GM12878 (cell line): ENCODE results near the gene SMPDL3A. TPM values are rescaled to one million over a fixed set of nuclear protein-coding genes. Genes with fewer than 3 reads are reported as not detected.

Experiments used
- ATAC-seq: fragments of 200-7000 bp; cut with Tn5 transposase; 3 replicates; pipeline ENCODE4 v1.9.1; 2020; ENCODE audit warnings: mild to moderate bottlenecking, moderate library complexity
- BruUV-seq: library from RNA; stranded (reverse); fragments of 400-500 nt; replicated peaks from 2 replicates; lab custom pipeline; 2021; lab: Mats Ljungman, UMichigan
- CTCF ChIA-PET: fragments of 300-600 bp; sonication (Branson Sonifier 250); formaldehyde crosslinking; extraction: SDS; loops from one replicate; lab custom pipeline; 2021; ENCODE audit warnings: inconsistent platforms; lab: Yijun Ruan, JAX
- POLR2A ChIA-PET: fragments of 350-600 bp; formaldehyde crosslinking; extraction: SDS; loops from one replicate; lab custom pipeline; 2021; ENCODE audit warnings: inconsistent platforms; lab: Charles Lee
- RAD21 ChIA-PET: fragments of 300-600 bp; sonication (Branson Sonifier 250); formaldehyde crosslinking; loops from one replicate; lab custom pipeline; 2023; ENCODE audit warnings: antibody characterized with exemption; ENCODE audit not compliant: unreplicated experiment; lab: Charles Lee
- SMC1A ChIA-PET: fragments of 300-600 bp; sonication (Branson Sonifier 250); formaldehyde crosslinking; loops from one replicate; lab custom pipeline; 2023; ENCODE audit not compliant: unreplicated experiment, uncharacterized antibody; lab: Charles Lee
- DNase-seq: peaks from one replicate; pipeline ENCODE4 v3.0.0-alpha.2; 2011; ENCODE audit warnings: low read depth, low spot score
- FAIRE-seq: peaks from 3 replicates; lab custom pipeline; 2011; peaks lifted over from hg19 to GRCh38; lab: Jason Lieb, UNC
- H2AFZ ChIP-seq: 2 replicates; pipeline ENCODE4 v1.6.0; 2011; ENCODE audit warnings: low read depth, low read length, control low read depth; ENCODE audit not compliant: control insufficient read depth
- H3K27ac ChIP-seq: 2 replicates; pipeline ENCODE4 v1.5.1; 2011; ENCODE audit warnings: control low read depth; ENCODE audit not compliant: control insufficient read depth, insufficient read depth
- H3K27me3 ChIP-seq, 2 experiments: replicated peaks in 1 of 2; 2 replicates each; pipeline versions ENCODE4 v1.6.0 to v1.6.1; 2011; ENCODE audit warnings: low read length in 1 of 2; ENCODE audit not compliant: control insufficient read depth in 2 of 2, insufficient read depth in 2 of 2
- H3K36me3 ChIP-seq, 2 experiments: 2 replicates each; pipeline ENCODE4 v1.5.1; 2011; ENCODE audit warnings: low read length in 1 of 2; ENCODE audit not compliant: control insufficient read depth in 2 of 2, insufficient read depth in 2 of 2
- H3K4me1 ChIP-seq: 2 replicates; pipeline ENCODE4 v1.6.1; 2011; ENCODE audit warnings: mild to moderate bottlenecking, low read length, moderate library complexity, mixed read lengths; ENCODE audit not compliant: control insufficient read depth, insufficient read depth
- H3K4me2 ChIP-seq: 2 replicates; pipeline ENCODE4 v1.6.0; 2011; ENCODE audit warnings: control low read depth; ENCODE audit not compliant: control insufficient read depth, insufficient read depth
- H3K4me3 ChIP-seq: fragments of 200-600 bp; sonication (generic); 2 replicates; pipeline ENCODE4 v1.5.1; 2016
- H3K79me2 ChIP-seq: 2 replicates; pipeline ENCODE4 v1.6.0; 2011; ENCODE audit warnings: low read length; ENCODE audit not compliant: control insufficient read depth, insufficient read depth
- H3K9ac ChIP-seq: 2 replicates; pipeline ENCODE4 v1.8.0; 2011; ENCODE audit warnings: low read length, control low read depth, mixed read lengths; ENCODE audit not compliant: control insufficient read depth, insufficient read depth
- H3K9me3 ChIP-seq: replicated peaks from 3 replicates; pipeline ENCODE4 v1.5.1; 2011; ENCODE audit warnings: mild to moderate bottlenecking, low read length; ENCODE audit not compliant: control insufficient read depth, insufficient read depth
- H4K20me1 ChIP-seq: 2 replicates; pipeline ENCODE4 v1.6.0; 2011; ENCODE audit not compliant: control insufficient read depth, insufficient read depth
- BCL11A ChIP-seq: IDR thresholded peaks from 2 replicates; pipeline ENCODE4 v1.6.1; 2011; ENCODE audit warnings: low read depth, low read length
- CBFB ChIP-seq: IDR thresholded peaks from 2 replicates; pipeline ENCODE4 v1.6.1; 2016; ENCODE audit warnings: antibody characterized with exemption, low read depth
- CHD4 ChIP-seq: fragments of 200-600 bp; sonication (generic); IDR thresholded peaks from 2 replicates; pipeline ENCODE4 v1.6.1; 2016; ENCODE audit warnings: mild to moderate bottlenecking
- CTCF ChIP-seq, 3 experiments: IDR thresholded peaks in 2 of 3; conservative IDR thresholded peaks in 1 of 3; 2 replicates each; pipeline ENCODE4 v1.5.1; 2011; ENCODE audit warnings: low read depth in 3 of 3, low read length in 3 of 3, mild to moderate bottlenecking in 3 of 3, control low read depth in 2 of 3, moderate library complexity in 2 of 3, inconsistent platforms in 1 of 3, mixed read lengths in 1 of 3; ENCODE audit not compliant: control insufficient read depth in 2 of 3, insufficient read depth in 1 of 3; ENCODE audit errors: extremely low read depth in 1 of 3
- ETV6 ChIP-seq, 2 experiments: fragments of 450-650 bp in 1 of 2; IDR thresholded peaks in 1 of 2; conservative IDR thresholded peaks in 1 of 2; 2 replicates each; pipeline ENCODE4 v1.6.1; 2014; ENCODE audit warnings: antibody characterized with exemption in 1 of 2, borderline replicate concordance in 1 of 2, low read depth in 1 of 2, mild to moderate bottlenecking in 1 of 2, moderate library complexity in 1 of 2
- IKZF2 ChIP-seq, 2 experiments: fragments of 450-650 bp; IDR thresholded peaks; 2 replicates each; pipeline ENCODE4 v1.6.1; 2017; ENCODE audit warnings: mild to moderate bottlenecking in 2 of 2, moderate library complexity in 2 of 2
- KAT2A ChIP-seq: conservative IDR thresholded peaks from 2 replicates; pipeline ENCODE4 v1.6.1; 2011; ENCODE audit warnings: low read depth, low read length; ENCODE audit not compliant: control insufficient read depth
- MLLT1 ChIP-seq: fragments of 450-650 bp; IDR thresholded peaks from 2 replicates; pipeline ENCODE4 v1.6.1; 2016; ENCODE audit warnings: mild to moderate bottlenecking
- PAX8 ChIP-seq: fragments of 450-650 bp; IDR thresholded peaks from 2 replicates; pipeline ENCODE4 v1.6.1; 2017; ENCODE audit warnings: mild to moderate bottlenecking, moderate library complexity
- POU2F2 ChIP-seq: IDR thresholded peaks from 3 replicates; pipeline ENCODE4 v1.6.1; 2011; ENCODE audit warnings: low read depth, mild to moderate bottlenecking, low read length, borderline replicate concordance
- ZNF622 ChIP-seq: fragments of 450-650 bp; IDR thresholded peaks from 2 replicates; pipeline ENCODE4 v1.6.1; 2017; ENCODE audit warnings: mild to moderate bottlenecking, inconsistent platforms
- in situ Hi-C: fragments of 300-500 bp; cut with MboI; formaldehyde crosslinking; loops from 9 replicates; pipeline ENCODE4 v1.14.3; 2018; ENCODE audit warnings: mixed read lengths
- intact Hi-C: fragments of 100-400 bp; cut with micrococcal nuclease; formaldehyde crosslinking; loops from one replicate; pipeline ENCODE4 v1.14.2; 2022; ENCODE audit not compliant: unreplicated experiment
- polyA plus RNA-seq, 11 experiments: library from polyadenylated mRNA; depleted of rRNA in 4 of 11; unstranded in 6 of 11; stranded (reverse) in 5 of 11; fragments of >200 nt; fragmentation: Nextera tagmentation in 4 of 11; fragmentation: Illumina TruSeq in 1 of 11; extraction: Ambion mirVana in 4 of 11; extraction: Trizol in 1 of 11; gene quantifications; 1 replicate in 1 of 11; 2 replicates in 10 of 11; pipeline versions ENCODE4 v1.2.1 to v1.2.3, GENCODE V29; 2011 to 2016; ENCODE audit warnings: inconsistent platforms in 2 of 11, missing spikeins in 2 of 11, low read depth in 1 of 11
- total RNA-seq, 4 experiments: library from RNA; depleted of rRNA in 3 of 4; stranded (reverse); fragments of >200 nt in 3 of 4; fragmentation: Illumina TruSeq in 1 of 4; extraction: Trizol in 1 of 4; gene quantifications; 2 replicates each; pipeline versions ENCODE4 v1.2.1 to v1.2.3, GENCODE V29; 2013 to 2021

The SMPDL3A gene
- total and polyA plus RNA-seq, 10 of the 15 experiments (the other 5 are each of a cell fraction or from before 2014, with no cell fraction given), result 0.05 to 0.91 (median 0.09) TPM; not detected in 3

- TF ChIP-seq MLLT1 (no peak), IKZF2 (IDR thresholded peaks at IDR 0.05) (peak; percentile 33 to 37; a peak in 3 of 4 replicates), CHD4 (no peak)
These were observed 30.1 kb upstream of the SMPDL3A start (continued) for GRCh38 chr6:122758927-122759334.

- in situ Hi-C loops, result no loop called here
- H3K79me2 ChIP-seq, result no peaks in the 10 kb centered on the region
These were observed 28.7 kb upstream of the SMPDL3A start for GRCh38 chr6:122760330-122760729.

More at GRCh38 chr6:122760330-122760729, 28.7 kb upstream of the SMPDL3A start:
- Histone ChIP-seq H3K9ac (no peak overlapping the region), H3K4me1 (no peaks in the 10 kb centered on the region), H3K27me3 (no peaks in the 10 kb centered on the region), H4K20me1 (no peaks in the 10 kb centered on the region), H3K36me3 (no peaks in the 10 kb centered on the region), H2AFZ (no peak overlapping the region), H3K27ac (no peak overlapping the region), H3K4me3 (no peak overlapping the region), H3K4me2 (no peak overlapping the region), H3K9me3 (no peaks in the 10 kb centered on the region)
- ATAC-seq (no peak), DNase-seq (no peak), FAIRE-seq (no peak)
- ChIA-PET SMC1A (interaction anchor here (1.1 to 1.9 kb wide), 5 partner anchors 11 to 38 kb away, joined by 3 to 7 read pairs (median 6); no protein-coding TSS in a partner anchor), RAD21 (interaction anchor here (1.2 kb wide), 1 partner anchor 27 kb away, joined by 3 read pairs; no protein-coding TSS in a partner anchor), POLR2A (interaction anchor here (0.9 kb wide), 1 partner anchor 31 kb away, joined by 3 read pairs; no protein-coding TSS in a partner anchor), CTCF (interaction anchor here (1.3 to 3.7 kb wide), 3 partner anchors 16 to 79 kb away, joined by 4 to 19 read pairs (median 5); no protein-coding TSS in a partner anchor)
- no TSS peak for BruUV-seq
- intact Hi-C loops, result no loop called here
- TF ChIP-seq CTCF (IDR thresholded peaks at IDR 0.05 in 2 of 3, conservative IDR thresholded peaks at IDR 0.05 in 1 of 3; ENCODE audit: control insufficient read depth in 2 of 3, extremely low read depth in 1 of 3, insufficient read depth in 1 of 3, low read depth in 3 of 3, low read length in 3 of 3) (no peak), ETV6 (conservative IDR thresholded peaks at IDR 0.05 in 1 of 2, IDR thresholded peaks at IDR 0.05 in 1 of 2; ENCODE audit: borderline replicate concordance in 1 of 2, low read depth in 1 of 2) (no peak), CBFB (no peak), KAT2A (no peak), ZNF622 (no peak), POU2F2 (no peak), BCL11A (no peak), PAX8 (no peak)
